ENCODE data around the gene FITM1. TPM values are rescaled to one million over a fixed set of nuclear protein-coding genes. Genes with fewer than 3 reads are reported as not detected.
A peak's percentile ranks its signal among the peaks of the same experiment; 100 is the strongest.

Gene FITM1
- total RNA-seq, 2 donors from 2014 or later: 74.3 to 180 TPM

DNA sequence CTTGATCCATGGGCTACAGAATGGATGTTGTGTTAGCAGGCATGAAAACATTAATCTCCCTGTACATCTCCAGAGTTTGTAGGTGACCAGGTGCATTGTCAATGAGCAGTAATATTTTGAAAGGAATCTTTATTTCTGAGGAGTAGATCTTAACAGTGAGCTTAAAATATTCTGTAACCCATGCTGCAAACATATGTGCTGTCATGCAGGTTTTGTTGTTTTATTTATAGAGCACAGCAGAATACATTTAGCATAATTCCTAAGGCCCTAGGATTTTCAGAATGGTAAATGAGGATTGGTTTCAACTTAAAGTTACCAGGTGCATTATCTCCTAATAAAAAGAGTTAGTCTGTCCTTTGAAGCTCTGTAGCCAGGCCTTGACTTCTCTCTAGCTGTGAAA, 3.5 kb upstream of the FITM1 start:
- no peak for TF ChIP-seq CTCF (IDR thresholded peaks at IDR 0.05)
- Histone ChIP-seq H3K9me3 (no peaks in the 10 kb centered on the region), H3K27ac (no peak overlapping the region)

DNA sequence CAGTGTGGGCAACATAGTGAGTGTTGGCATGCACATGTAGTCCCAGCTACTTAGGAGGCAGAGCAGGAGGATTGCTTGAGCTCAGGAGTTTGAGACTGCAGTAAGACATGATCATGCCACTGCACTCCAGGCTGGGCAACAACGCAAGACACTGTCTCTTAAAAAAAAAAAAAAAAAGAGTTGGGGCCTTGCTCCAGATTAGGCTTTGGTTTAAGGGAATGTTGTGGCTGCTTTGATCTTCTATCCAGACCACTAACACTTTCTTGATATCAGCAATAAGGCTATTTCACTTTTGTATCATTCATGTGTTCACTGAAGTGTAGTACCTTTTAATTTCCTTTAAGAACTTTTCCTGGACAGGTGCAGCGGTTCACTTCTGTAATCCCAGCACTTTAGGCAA, 2.8 kb upstream of the FITM1 start:
- Histone ChIP-seq H3K9me3 (no peaks in the 10 kb centered on the region), H3K27me3 (no peaks in the 10 kb centered on the region), H3K4me1 (peaks cover 0 to 24% of the 10 kb centered on the region in 2 donors), H3K36me3 (peaks cover 9% of the 10 kb centered on the region), H3K27ac (no peak overlapping the region), H3K4me3 (no peak overlapping the region)
- no peak for DNase-seq (ENCODE audit: low spot score)
- TF ChIP-seq CTCF (IDR thresholded peaks at IDR 0.05): no peak

More for the DNA sequence above, 3.5 kb upstream of the FITM1 start:
- DNase-seq (ENCODE audit: low spot score): no peak
- H3K36me3 ChIP-seq: peaks cover 16% of the 10 kb centered on the region
- H3K4me3 ChIP-seq: no peak overlapping the region
- H3K4me1 ChIP-seq: peaks cover 0 to 16% of the 10 kb centered on the region in 2 donors
- no peaks in the 10 kb centered on the region for H3K27me3 ChIP-seq

GRCh38 chr14:24129410-24129998, 955 bp upstream of the FITM1 start:
- H3K27ac ChIP-seq: no peak overlapping the region

GRCh38 chr14:24130717-24131548, 474 bp downstream of the FITM1 start:
- no peaks in the 10 kb centered on the region for H3K27me3 ChIP-seq
- peak overlapping the region; percentile 39 for H3K4me3 ChIP-seq
- no peak for TF ChIP-seq CTCF (IDR thresholded peaks at IDR 0.05)
- H3K4me1 ChIP-seq: peaks cover 0 to 35% of the 10 kb centered on the region in 2 donors
- peak overlapping the region; percentile 86 to 94 for H3K27ac ChIP-seq
- no peak for DNase-seq (ENCODE audit: low spot score)
- H3K36me3 ChIP-seq: no peaks in the 10 kb centered on the region
- no peaks in the 10 kb centered on the region for H3K9me3 ChIP-seq

More at GRCh38 chr14:24129410-24129998, 955 bp upstream of the FITM1 start:
- Histone ChIP-seq H3K4me3 (no peak overlapping the region), H3K36me3 (no peaks in the 10 kb centered on the region), H3K9me3 (no peaks in the 10 kb centered on the region), H3K27me3 (no peaks in the 10 kb centered on the region), H3K4me1 (peaks cover 0 to 28% of the 10 kb centered on the region in 2 donors)
- no peak for DNase-seq (ENCODE audit: low spot score)
- TF ChIP-seq CTCF (IDR thresholded peaks at IDR 0.05): no peak

DNA sequence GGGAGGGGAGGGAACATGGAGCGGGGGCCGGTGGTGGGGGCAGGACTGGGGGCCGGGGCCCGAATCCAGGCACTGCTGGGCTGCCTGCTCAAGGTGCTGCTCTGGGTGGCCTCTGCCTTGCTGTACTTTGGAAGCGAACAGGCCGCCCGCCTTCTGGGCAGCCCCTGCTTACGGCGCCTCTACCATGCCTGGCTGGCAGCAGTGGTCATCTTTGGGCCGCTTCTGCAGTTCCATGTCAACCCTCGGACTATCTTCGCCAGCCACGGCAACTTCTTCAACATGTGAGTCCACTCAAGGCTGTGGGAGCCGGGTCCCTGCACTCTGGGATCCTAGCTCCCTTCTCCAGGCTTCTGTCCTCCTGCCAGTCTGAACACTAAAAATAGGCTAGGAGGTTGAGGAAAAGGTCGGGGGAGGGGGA, 1.1 kb downstream of the FITM1 start:
- peak overlapping the region; percentile 86 to 94 for H3K27ac ChIP-seq
- no peaks in the 10 kb centered on the region for H3K27me3 ChIP-seq
- no peaks in the 10 kb centered on the region for H3K9me3 ChIP-seq
- H3K4me3 ChIP-seq: peak overlapping the region; percentile 39
- H3K4me1 ChIP-seq: peaks cover 0 to 38% of the 10 kb centered on the region in 2 donors
- TF ChIP-seq CTCF (IDR thresholded peaks at IDR 0.05): no peak
- no peaks in the 10 kb centered on the region for H3K36me3 ChIP-seq
- no peak for DNase-seq (ENCODE audit: low spot score)

Measured in right atrium auricular region (tissue), 2 donors.